Measurements from ENCODE around the gene NUP88. TPM values are rescaled to one million over a fixed set of nuclear protein-coding genes. Genes with fewer than 3 reads are reported as not detected.
"Not testable (repeated sequence)": the region's sequence is repeated elsewhere in the genome, so short reads cannot be mapped to it uniquely, and the experiment has no call there.

The NUP88 gene
- total and polyA plus RNA-seq, 2 experiments from 2014 or later: 50.8 to 65.2 TPM

DNA sequence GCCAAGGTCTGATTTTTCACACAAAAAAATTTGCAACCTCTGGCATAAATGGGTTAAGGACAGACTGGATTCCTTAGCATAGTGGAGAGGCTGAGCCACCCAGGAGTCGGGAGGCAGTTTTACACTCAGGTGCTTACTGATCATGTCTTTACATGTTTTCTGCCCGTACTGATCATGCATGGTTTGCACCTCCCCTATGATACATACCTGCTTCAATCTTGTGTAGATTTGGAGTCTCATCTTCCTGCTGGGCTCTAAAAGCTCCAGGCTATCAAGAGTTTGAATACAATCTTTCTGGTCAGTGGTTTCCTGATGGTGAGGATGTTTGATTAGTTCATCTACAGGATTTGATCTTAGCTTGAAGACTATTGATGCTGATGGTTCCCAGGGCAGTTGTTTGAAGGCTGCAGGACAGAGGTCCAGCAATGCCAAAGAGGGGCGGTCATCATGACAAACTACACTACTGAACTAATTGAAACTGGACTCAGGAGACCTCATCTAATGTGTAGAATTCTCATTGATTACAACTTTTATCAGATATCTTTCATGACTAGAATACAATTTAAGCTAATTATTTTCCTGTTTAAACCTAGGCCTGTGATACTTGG is 12.6 kb upstream of the NUP88 start:
- peaks cover 3% of the 10 kb centered on the region for H3K36me3 ChIP-seq (replicated peaks; ENCODE audit: insufficient read depth, low read depth)
- no peak for DNase-seq (ENCODE audit: low spot score)
- H3K4me1 ChIP-seq (ENCODE audit: insufficient read depth): no peaks in the 10 kb centered on the region
- no peak overlapping the region for H3K4me3 ChIP-seq
- no peaks in the 10 kb centered on the region for H3K27me3 ChIP-seq
- no peaks in the 10 kb centered on the region for H3K9me2 ChIP-seq (replicated peaks; ENCODE audit: insufficient read depth)
- no peaks in the 10 kb centered on the region for H3K9me3 ChIP-seq (ENCODE audit: low read depth)
- 86% methylated on average over 3 of the region's 3 CpGs for WGBS (ENCODE audit: low lambda C conversion rate, missing lambda C conversion rate)
- TF ChIP-seq, protein P1, sequence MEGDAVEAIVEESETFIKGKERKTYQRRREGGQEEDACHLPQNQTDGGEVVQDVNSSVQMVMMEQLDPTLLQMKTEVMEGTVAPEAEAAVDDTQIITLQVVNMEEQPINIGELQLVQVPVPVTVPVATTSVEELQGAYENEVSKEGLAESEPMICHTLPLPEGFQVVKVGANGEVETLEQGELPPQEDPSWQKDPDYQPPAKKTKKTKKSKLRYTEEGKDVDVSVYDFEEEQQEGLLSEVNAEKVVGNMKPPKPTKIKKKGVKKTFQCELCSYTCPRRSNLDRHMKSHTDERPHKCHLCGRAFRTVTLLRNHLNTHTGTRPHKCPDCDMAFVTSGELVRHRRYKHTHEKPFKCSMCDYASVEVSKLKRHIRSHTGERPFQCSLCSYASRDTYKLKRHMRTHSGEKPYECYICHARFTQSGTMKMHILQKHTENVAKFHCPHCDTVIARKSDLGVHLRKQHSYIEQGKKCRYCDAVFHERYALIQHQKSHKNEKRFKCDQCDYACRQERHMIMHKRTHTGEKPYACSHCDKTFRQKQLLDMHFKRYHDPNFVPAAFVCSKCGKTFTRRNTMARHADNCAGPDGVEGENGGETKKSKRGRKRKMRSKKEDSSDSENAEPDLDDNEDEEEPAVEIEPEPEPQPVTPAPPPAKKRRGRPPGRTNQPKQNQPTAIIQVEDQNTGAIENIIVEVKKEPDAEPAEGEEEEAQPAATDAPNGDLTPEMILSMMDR (IDR thresholded peaks at IDR 0.05; ENCODE audit: poor library complexity): no peak
- TF ChIP-seq EZH2 (IDR thresholded peaks at IDR 0.05; ENCODE audit: borderline replicate concordance): no peak
- TF ChIP-seq EZH2phosphoT487 (IDR thresholded peaks at IDR 0.05; ENCODE audit: low read depth, severe bottlenecking, unreplicated experiment): no peak
- H3K4me2 ChIP-seq: no peak overlapping the region
- no peaks in the 10 kb centered on the region for H4K20me1 ChIP-seq (ENCODE audit: insufficient read depth, poor library complexity, severe bottlenecking)
- no peak overlapping the region for H3K27ac ChIP-seq
- no peak overlapping the region for H2AFZ ChIP-seq
- peaks cover 21% of the 10 kb centered on the region for H3K79me2 ChIP-seq

GRCh38 chr17:5431234-5431633 is 11.8 kb upstream of the NUP88 start:
- WGBS (ENCODE audit: low lambda C conversion rate, missing lambda C conversion rate): 87% methylated on average over 5 of the region's 5 CpGs
- H2AFZ ChIP-seq; H3K4me3 ChIP-seq; H3K4me2 ChIP-seq; DNase-seq (ENCODE audit: low spot score); H3K4me1 ChIP-seq (ENCODE audit: insufficient read depth); H3K9me3 ChIP-seq (ENCODE audit: low read depth); H3K9me2 ChIP-seq (replicated peaks; ENCODE audit: insufficient read depth); H3K27ac ChIP-seq; H3K27me3 ChIP-seq; H4K20me1 ChIP-seq (ENCODE audit: insufficient read depth, poor library complexity, severe bottlenecking); H3K36me3 ChIP-seq (replicated peaks; ENCODE audit: insufficient read depth, low read depth): not testable (repeated sequence)
- peaks cover 13% of the 10 kb centered on the region for H3K79me2 ChIP-seq

GRCh38 chr17:5430413-5430999 is 11.0 kb upstream of the NUP88 start:
- no peak for TF ChIP-seq EZH2 (IDR thresholded peaks at IDR 0.05; ENCODE audit: borderline replicate concordance)
- TF ChIP-seq EZH2phosphoT487 (IDR thresholded peaks at IDR 0.05; ENCODE audit: low read depth, severe bottlenecking, unreplicated experiment): no peak
- TF ChIP-seq, protein P1 (IDR thresholded peaks at IDR 0.05; ENCODE audit: poor library complexity): no peak
- Histone ChIP-seq H2AFZ (no peak overlapping the region), H3K4me1 (ENCODE audit: insufficient read depth) (no peaks in the 10 kb centered on the region), H3K36me3 (replicated peaks; ENCODE audit: insufficient read depth, low read depth) (no peaks in the 10 kb centered on the region), H3K27me3 (no peaks in the 10 kb centered on the region), H3K9me2 (replicated peaks; ENCODE audit: insufficient read depth) (no peaks in the 10 kb centered on the region), H3K4me2 (no peak overlapping the region), H3K9me3 (ENCODE audit: low read depth) (no peaks in the 10 kb centered on the region), H3K27ac (peak overlapping the region; percentile 6), H4K20me1 (ENCODE audit: insufficient read depth, poor library complexity, severe bottlenecking) (no peaks in the 10 kb centered on the region), H3K4me3 (no peak overlapping the region), H3K79me2 (peaks cover 8% of the 10 kb centered on the region)
- DNase-seq (ENCODE audit: low spot score): no peak
- WGBS (ENCODE audit: low lambda C conversion rate, missing lambda C conversion rate): 94% methylated on average over 3 of the region's 3 CpGs

GRCh38 chr17:5429191-5429887 is 9.9 kb upstream of the NUP88 start:
- H3K27me3 ChIP-seq: no peaks in the 10 kb centered on the region
- H3K4me2 ChIP-seq: no peak overlapping the region
- H4K20me1 ChIP-seq (ENCODE audit: insufficient read depth, poor library complexity, severe bottlenecking): no peaks in the 10 kb centered on the region
- TF ChIP-seq EZH2 (IDR thresholded peaks at IDR 0.05; ENCODE audit: borderline replicate concordance) (no peak), EZH2phosphoT487 (IDR thresholded peaks at IDR 0.05; ENCODE audit: low read depth, severe bottlenecking, unreplicated experiment) (no peak)
- TF ChIP-seq, protein P1 (IDR thresholded peaks at IDR 0.05; ENCODE audit: poor library complexity): no peak
- no peaks in the 10 kb centered on the region for H3K9me3 ChIP-seq (ENCODE audit: low read depth)
- no peaks in the 10 kb centered on the region for H3K9me2 ChIP-seq (replicated peaks; ENCODE audit: insufficient read depth)
- H3K4me1 ChIP-seq (ENCODE audit: insufficient read depth): no peaks in the 10 kb centered on the region
- H2AFZ ChIP-seq: no peak overlapping the region
- no peaks in the 10 kb centered on the region for H3K36me3 ChIP-seq (replicated peaks; ENCODE audit: insufficient read depth, low read depth)
- 72% methylated on average over 3 of the region's 3 CpGs for WGBS (ENCODE audit: low lambda C conversion rate, missing lambda C conversion rate)
- H3K4me3 ChIP-seq: no peak overlapping the region
- no peak overlapping the region for H3K27ac ChIP-seq
- H3K79me2 ChIP-seq: peaks cover 2% of the 10 kb centered on the region
- DNase-seq (ENCODE audit: low spot score): no peak

All from hepatocyte (in vitro differentiated cells).